SK-N-MC (cell line): Measurements from ENCODE around the gene RPS13.

Experiments used
- EZH2 ChIP-seq: fragments of 200-600 bp; sonication (generic); IDR thresholded peaks from one replicate; pipeline ENCODE4 v1.6.1; 2017; ENCODE audit warnings: antibody characterized with exemption
- POLR2AphosphoS5 ChIP-seq: IDR thresholded peaks from 2 replicates; pipeline ENCODE4 v1.6.1; 2012; ENCODE audit warnings: mild to moderate bottlenecking, low read depth, low read length, borderline replicate concordance

GRCh38 chr11:17116117-17116516, 38.6 kb upstream of the RPS13 start:
- TF ChIP-seq EZH2, result no peak
- no peak for TF ChIP-seq POLR2AphosphoS5
